ENCODE data around the gene RAB34.
A peak's percentile ranks its signal among the peaks of the same experiment; 100 is the strongest.

Gene RAB34

GRCh38 chr17:28705074-28705659 lies 12.5 kb downstream of the RAB34 start:
- Histone ChIP-seq H3K9me3 (ENCODE audit: control insufficient read depth, insufficient read depth, low read depth, low read length) (no peaks in the 10 kb centered on the region), H3K4me3 (ENCODE audit: low read depth, low read length) (no peak overlapping the region), H3K27ac (ENCODE audit: extremely low read depth, low read depth, low read length) (no peak overlapping the region; the same call in 1 of the 2 replicates), H3K36me3 (ENCODE audit: control insufficient read depth in 2 of 2, insufficient read depth in 1 of 2, low read length in 2 of 2) (peaks cover 8 to 61% of the 10 kb centered on the region in 2 experiments), H3K4me1 (ENCODE audit: control insufficient read depth, insufficient read depth, low read length) (no peaks in the 10 kb centered on the region)
- TF ChIP-seq ZNF488 (tag by site-specific recombination; IDR thresholded peaks at IDR 0.05): no peak
- TF ChIP-seq, protein P1, sequence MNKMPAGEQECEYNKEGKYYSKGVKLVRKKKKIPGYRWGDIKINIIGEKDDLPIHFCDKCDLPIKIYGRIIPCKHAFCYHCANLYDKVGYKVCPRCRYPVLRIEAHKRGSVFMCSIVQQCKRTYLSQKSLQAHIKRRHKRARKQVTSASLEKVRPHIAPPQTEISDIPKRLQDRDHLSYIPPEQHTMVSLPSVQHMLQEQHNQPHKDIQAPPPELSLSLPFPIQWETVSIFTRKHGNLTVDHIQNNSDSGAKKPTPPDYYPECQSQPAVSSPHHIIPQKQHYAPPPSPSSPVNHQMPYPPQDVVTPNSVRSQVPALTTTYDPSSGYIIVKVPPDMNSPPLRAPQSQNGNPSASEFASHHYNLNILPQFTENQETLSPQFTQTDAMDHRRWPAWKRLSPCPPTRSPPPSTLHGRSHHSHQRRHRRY (tag by site-specific recombination; IDR thresholded peaks at IDR 0.05): no peak
- peak; percentile 91 for TF ChIP-seq ZIC2 (tag by site-specific recombination; IDR thresholded peaks at IDR 0.05)
- TF ChIP-seq ZNF302 (tag by site-specific recombination; IDR thresholded peaks at IDR 0.05; ENCODE audit: low read depth): no peak
- TF ChIP-seq, protein P2, sequence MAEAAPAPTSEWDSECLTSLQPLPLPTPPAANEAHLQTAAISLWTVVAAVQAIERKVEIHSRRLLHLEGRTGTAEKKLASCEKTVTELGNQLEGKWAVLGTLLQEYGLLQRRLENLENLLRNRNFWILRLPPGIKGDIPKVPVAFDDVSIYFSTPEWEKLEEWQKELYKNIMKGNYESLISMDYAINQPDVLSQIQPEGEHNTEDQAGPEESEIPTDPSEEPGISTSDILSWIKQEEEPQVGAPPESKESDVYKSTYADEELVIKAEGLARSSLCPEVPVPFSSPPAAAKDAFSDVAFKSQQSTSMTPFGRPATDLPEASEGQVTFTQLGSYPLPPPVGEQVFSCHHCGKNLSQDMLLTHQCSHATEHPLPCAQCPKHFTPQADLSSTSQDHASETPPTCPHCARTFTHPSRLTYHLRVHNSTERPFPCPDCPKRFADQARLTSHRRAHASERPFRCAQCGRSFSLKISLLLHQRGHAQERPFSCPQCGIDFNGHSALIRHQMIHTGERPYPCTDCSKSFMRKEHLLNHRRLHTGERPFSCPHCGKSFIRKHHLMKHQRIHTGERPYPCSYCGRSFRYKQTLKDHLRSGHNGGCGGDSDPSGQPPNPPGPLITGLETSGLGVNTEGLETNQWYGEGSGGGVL (tag by site-specific recombination; IDR thresholded peaks at IDR 0.05): peak; percentile 75
- no peak for TF ChIP-seq KLF9 (tag by site-specific recombination; IDR thresholded peaks at IDR 0.05; ENCODE audit: low read depth)
- TF ChIP-seq ZNF600 (tag by site-specific recombination; IDR thresholded peaks at IDR 0.05): peak; percentile 94
- TF ChIP-seq PRDM1 (tag by site-specific recombination; IDR thresholded peaks at IDR 0.05): peak; percentile 82
- no peak for TF ChIP-seq KLF1 (tag by site-specific recombination; IDR thresholded peaks at IDR 0.05)
- no peak for TF ChIP-seq ZNF623 (tag by site-specific recombination; IDR thresholded peaks at IDR 0.05)
- no peak for TF ChIP-seq ZNF558 (tag by site-specific recombination; IDR thresholded peaks at IDR 0.05)
- TF ChIP-seq ZNF776 (tag by site-specific recombination; IDR thresholded peaks at IDR 0.05; ENCODE audit: borderline replicate concordance): no peak
- TF ChIP-seq ZNF214 (tag by site-specific recombination; IDR thresholded peaks at IDR 0.05; ENCODE audit: borderline replicate concordance): no peak
- POLR2A ChIA-PET: interaction anchor here (0.7 to 10.5 kb wide), 6 partner anchors 11 to 60 kb away, joined by 3 to 190 read pairs (median 5); partner anchors contain the start of genes BLTP2, RPL23A and SDF2
- CTCF ChIA-PET: interaction anchor here (0.6 kb wide), 1 partner anchor 411 kb away, joined by 3 read pairs; no protein-coding TSS in a partner anchor

- ChIA-PET POLR2A (interaction anchor here (1.1 to 10.5 kb wide), 5 partner anchors 12 to 43 kb away, joined by 3 to 190 read pairs (median 5); partner anchors contain the start of genes RPL23A and SDF2), CTCF (interaction anchor here (0.6 kb wide), 1 partner anchor 411 kb away, joined by 3 read pairs; no protein-coding TSS in a partner anchor)
- H3K36me3 ChIP-seq (ENCODE audit: control insufficient read depth in 2 of 2, insufficient read depth in 1 of 2, low read length in 2 of 2): peaks cover 8 to 69% of the 10 kb centered on the region in 2 experiments
- no peak overlapping the region for H3K4me3 ChIP-seq (ENCODE audit: low read depth, low read length)
- no peaks in the 10 kb centered on the region for H3K4me1 ChIP-seq (ENCODE audit: control insufficient read depth, insufficient read depth, low read length)
- H3K27ac ChIP-seq (ENCODE audit: extremely low read depth, low read depth, low read length): no peak overlapping the region
- H3K9me3 ChIP-seq (ENCODE audit: control insufficient read depth, insufficient read depth, low read depth, low read length): no peaks in the 10 kb centered on the region
- no peak for TF ChIP-seq ZNF549 (tag by site-specific recombination; IDR thresholded peaks at IDR 0.05)
- TF ChIP-seq ZNF324 (tag by site-specific recombination; IDR thresholded peaks at IDR 0.05): no peak
- no peak for TF ChIP-seq PRDM4 (tag by site-specific recombination; IDR thresholded peaks at IDR 0.05)
- TF ChIP-seq, protein P3, sequence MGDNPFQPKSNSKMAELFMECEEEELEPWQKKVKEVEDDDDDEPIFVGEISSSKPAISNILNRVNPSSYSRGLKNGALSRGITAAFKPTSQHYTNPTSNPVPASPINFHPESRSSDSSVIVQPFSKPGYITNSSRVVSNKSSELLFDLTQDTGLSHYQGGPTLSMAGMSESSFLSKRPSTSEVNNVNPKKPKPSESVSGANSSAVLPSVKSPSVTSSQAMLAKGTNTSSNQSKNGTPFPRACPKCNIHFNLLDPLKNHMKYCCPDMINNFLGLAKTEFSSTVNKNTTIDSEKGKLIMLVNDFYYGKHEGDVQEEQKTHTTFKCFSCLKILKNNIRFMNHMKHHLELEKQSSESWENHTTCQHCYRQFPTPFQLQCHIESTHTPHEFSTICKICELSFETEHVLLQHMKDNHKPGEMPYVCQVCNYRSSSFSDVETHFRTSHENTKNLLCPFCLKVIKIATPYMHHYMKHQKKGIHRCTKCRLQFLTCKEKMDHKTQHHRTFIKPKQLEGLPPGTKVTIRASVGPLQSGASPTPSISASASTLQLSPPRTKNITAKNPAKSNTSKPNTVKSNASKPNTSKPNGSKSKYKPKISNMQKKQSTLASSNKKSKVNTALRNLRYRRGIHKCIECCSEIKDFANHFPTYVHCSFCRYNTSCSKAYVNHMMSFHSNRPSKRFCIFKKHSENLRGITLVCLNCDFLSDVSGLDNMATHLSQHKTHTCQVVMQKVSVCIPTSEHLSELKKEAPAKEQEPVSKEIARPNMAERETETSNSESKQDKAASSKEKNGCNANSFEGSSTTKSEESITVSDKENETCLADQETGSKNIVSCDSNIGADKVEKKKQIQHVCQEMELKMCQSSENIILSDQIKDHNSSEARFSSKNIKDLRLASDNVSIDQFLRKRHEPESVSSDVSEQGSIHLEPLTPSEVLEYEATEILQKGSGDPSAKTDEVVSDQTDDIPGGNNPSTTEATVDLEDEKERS (tag by site-specific recombination; IDR thresholded peaks at IDR 0.05): no peak
- no peak for TF ChIP-seq ZNF132 (tag by site-specific recombination; IDR thresholded peaks at IDR 0.05; ENCODE audit: borderline replicate concordance)
- no peak for TF ChIP-seq GFI1B (tag by site-specific recombination; IDR thresholded peaks at IDR 0.05)
- no peak for TF ChIP-seq HIC1 (tag by site-specific recombination; IDR thresholded peaks at IDR 0.05)
- no peak for TF ChIP-seq IKZF3 (tag by site-specific recombination; IDR thresholded peaks at IDR 0.05)
- no peak for TF ChIP-seq YY1 (tag by site-specific recombination; IDR thresholded peaks at IDR 0.05)
Measured at GRCh38 chr17:28704219-28704858, 13.3 kb downstream of the RAB34 start.

Data from HEK293 (cell line).